ENCODE measurements around the gene SH3PXD2A. TPM values are rescaled to one million over a fixed set of nuclear protein-coding genes. Genes with fewer than 3 reads are reported as not detected.

Gene SH3PXD2A
- total RNA-seq, 2 experiments from 2014 or later: 16.5 to 17.9 TPM

GRCh38 chr10:103605359-103606096 is 249.8 kb downstream of the SH3PXD2A start:
- DNase-seq: peak; percentile 46
- peaks cover 15% of the 10 kb centered on the region for H3K36me3 Mint-ChIP-seq (ENCODE audit: low read depth)
- ChIA-PET CTCF (interaction anchor here (0.6 to 3.0 kb wide), 13 partner anchors 9 to 269 kb away, joined by 3 to 28 read pairs (median 3); no protein-coding TSS in a partner anchor), POLR2A (interaction anchor here (1.1 to 1.4 kb wide), 3 partner anchors 9 to 80 kb away, joined by 3 to 4 read pairs (median 3); no protein-coding TSS in a partner anchor)
- H3K9me3 Mint-ChIP-seq: no peaks in the 10 kb centered on the region
- no peaks in the 10 kb centered on the region for H3K27me3 Mint-ChIP-seq
- no peak overlapping the region for H3K27ac Mint-ChIP-seq
- H3K4me1 Mint-ChIP-seq: no peaks in the 10 kb centered on the region
- H3K4me3 Mint-ChIP-seq: no peak overlapping the region

GRCh38 chr10:103603382-103603781 is 252.0 kb downstream of the SH3PXD2A start:
- Mint-ChIP-seq H3K27ac (no peak overlapping the region), H3K4me3 (no peak overlapping the region), H3K9me3 (no peaks in the 10 kb centered on the region), H3K36me3 (ENCODE audit: low read depth) (peaks cover 13% of the 10 kb centered on the region), H3K4me1 (no peaks in the 10 kb centered on the region), H3K27me3 (no peaks in the 10 kb centered on the region)
- POLR2A ChIA-PET: no interaction called here
- CTCF ChIA-PET: no interaction called here
- DNase-seq: no peak

GRCh38 chr10:103602852-103603155 is 252.6 kb downstream of the SH3PXD2A start:
- DNase-seq: no peak
- Mint-ChIP-seq H3K36me3 (ENCODE audit: low read depth) (peaks cover 13% of the 10 kb centered on the region), H3K27me3 (no peaks in the 10 kb centered on the region), H3K9me3 (no peaks in the 10 kb centered on the region), H3K27ac (no peak overlapping the region), H3K4me3 (no peak overlapping the region), H3K4me1 (no peaks in the 10 kb centered on the region)
- ChIA-PET CTCF (no interaction called here), POLR2A (no interaction called here)

- Mint-ChIP-seq H3K27me3 (no peaks in the 10 kb centered on the region), H3K27ac (no peak overlapping the region), H3K36me3 (ENCODE audit: low read depth) (peaks cover 13% of the 10 kb centered on the region), H3K4me3 (no peak overlapping the region), H3K4me1 (no peaks in the 10 kb centered on the region), H3K9me3 (no peaks in the 10 kb centered on the region)
- ChIA-PET POLR2A (no interaction called here), CTCF (no interaction called here)
- no peak for DNase-seq
These were observed 253.1 kb downstream of the SH3PXD2A start for GRCh38 chr10:103602028-103602851.

DNA sequence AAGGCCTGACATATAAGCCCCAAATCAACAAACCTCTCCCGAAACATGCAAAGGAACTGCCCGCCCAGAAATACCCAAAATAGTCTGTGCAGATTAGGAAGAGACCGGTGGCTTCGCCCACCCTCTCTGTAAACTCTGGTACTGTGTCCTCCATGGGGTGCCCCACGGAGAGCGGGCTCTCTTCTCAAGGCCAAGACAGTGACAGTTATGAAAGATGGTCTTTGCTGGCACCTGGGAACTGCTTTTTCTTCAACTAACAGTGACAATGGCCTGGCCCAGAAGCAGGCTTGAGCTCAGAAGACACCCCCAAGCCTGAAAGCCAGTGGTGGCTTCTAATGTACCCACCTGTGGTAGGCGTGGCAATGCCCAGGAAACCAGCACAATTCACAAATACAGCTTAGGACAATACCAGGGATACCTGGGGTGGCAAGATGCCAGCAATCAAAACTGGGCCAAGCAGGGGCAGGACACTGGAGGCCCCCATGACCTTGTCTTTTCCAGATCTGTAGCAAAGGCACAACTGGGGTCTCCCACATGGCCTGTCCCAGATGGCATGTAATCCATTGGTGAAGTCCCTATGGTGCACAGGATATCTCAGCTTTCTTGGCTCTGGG is 254.3 kb downstream of the SH3PXD2A start:
- ChIA-PET CTCF (interaction anchor here (0.8 kb wide), 1 partner anchor 85 kb away, joined by 4 read pairs; no protein-coding TSS in a partner anchor), POLR2A (interaction anchor here (0.8 kb wide), 1 partner anchor 85 kb away, joined by 3 read pairs; no protein-coding TSS in a partner anchor)
- no peak for DNase-seq
- Mint-ChIP-seq H3K4me1 (no peaks in the 10 kb centered on the region), H3K36me3 (ENCODE audit: low read depth) (peaks cover 12% of the 10 kb centered on the region), H3K9me3 (no peaks in the 10 kb centered on the region), H3K27ac (no peak overlapping the region), H3K4me3 (no peak overlapping the region), H3K27me3 (no peaks in the 10 kb centered on the region)

- H3K27me3 Mint-ChIP-seq: no peaks in the 10 kb centered on the region
- CTCF ChIA-PET: interaction anchor here (2.9 kb wide), 1 partner anchor 86 kb away, joined by 19 read pairs; no protein-coding TSS in a partner anchor
These were observed 255.1 kb downstream of the SH3PXD2A start for GRCh38 chr10:103600325-103600724.

DNA sequence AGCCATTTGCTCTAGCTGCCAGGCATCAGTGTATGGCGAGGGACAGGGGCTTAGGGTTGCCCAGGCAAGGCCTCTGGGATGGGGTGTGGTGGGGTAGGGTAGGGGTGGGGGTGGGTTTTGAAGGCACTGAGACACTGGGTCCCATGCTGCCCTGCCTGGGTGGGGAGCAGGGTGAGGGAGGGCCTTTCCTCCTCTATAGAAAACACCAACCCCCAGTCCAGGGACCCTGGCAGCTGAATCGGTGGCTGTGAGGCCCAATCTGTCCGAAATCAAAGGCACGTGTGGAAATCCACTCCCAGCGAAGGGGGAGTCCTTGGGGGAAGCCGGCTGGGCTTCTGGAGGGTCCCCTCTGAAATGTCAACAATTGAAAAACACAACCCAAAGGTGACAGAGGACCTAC is 255.5 kb downstream of the SH3PXD2A start:
- DNase-seq: no peak

More at GRCh38 chr10:103600325-103600724, 255.1 kb downstream of the SH3PXD2A start:
- POLR2A ChIA-PET: interaction anchor here (0.8 kb wide), 1 partner anchor 86 kb away, joined by 3 read pairs; no protein-coding TSS in a partner anchor
- Mint-ChIP-seq H3K4me1 (no peaks in the 10 kb centered on the region), H3K4me3 (no peak overlapping the region), H3K9me3 (no peaks in the 10 kb centered on the region), H3K27ac (no peak overlapping the region), H3K36me3 (ENCODE audit: low read depth) (peaks cover 10% of the 10 kb centered on the region)
- no peak for DNase-seq

DNA sequence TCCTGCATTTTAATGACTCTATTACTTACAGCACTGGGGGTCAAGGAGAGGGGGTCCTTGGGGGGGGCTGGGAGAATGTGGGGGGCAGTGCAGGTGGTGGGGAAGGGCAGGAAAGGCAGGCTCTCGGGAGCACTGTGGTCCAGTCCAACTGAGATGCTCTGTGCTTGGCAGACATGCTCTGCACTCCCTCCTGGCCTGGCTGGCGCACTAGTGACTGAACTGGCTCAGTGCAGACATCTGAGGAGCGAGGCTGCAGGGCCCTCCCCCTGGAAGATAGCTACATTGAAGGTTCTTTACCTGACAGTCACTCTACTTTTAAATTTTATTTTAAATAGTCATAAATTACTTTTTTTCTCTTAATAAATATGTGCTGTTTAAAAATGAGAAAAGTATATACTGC is 256.2 kb downstream of the SH3PXD2A start:
- Mint-ChIP-seq H3K4me1 (no peaks in the 10 kb centered on the region), H3K27me3 (no peaks in the 10 kb centered on the region), H3K4me3 (no peak overlapping the region), H3K36me3 (ENCODE audit: low read depth) (peaks cover 10% of the 10 kb centered on the region), H3K9me3 (no peaks in the 10 kb centered on the region), H3K27ac (no peak overlapping the region)
- DNase-seq: no peak
- ChIA-PET CTCF (interaction anchor here (1.3 to 2.9 kb wide), 2 partner anchors 15 to 87 kb away, joined by 3 to 19 read pairs; no protein-coding TSS in a partner anchor), POLR2A (no interaction called here)

More for the DNA sequence above, 255.5 kb downstream of the SH3PXD2A start:
- ChIA-PET CTCF (interaction anchor here (2.9 kb wide), 1 partner anchor 86 kb away, joined by 19 read pairs; no protein-coding TSS in a partner anchor), POLR2A (no interaction called here)
- no peak overlapping the region for H3K27ac Mint-ChIP-seq
- no peaks in the 10 kb centered on the region for H3K9me3 Mint-ChIP-seq
- peaks cover 10% of the 10 kb centered on the region for H3K36me3 Mint-ChIP-seq (ENCODE audit: low read depth)
- no peaks in the 10 kb centered on the region for H3K27me3 Mint-ChIP-seq
- no peak overlapping the region for H3K4me3 Mint-ChIP-seq
- no peaks in the 10 kb centered on the region for H3K4me1 Mint-ChIP-seq

DNA sequence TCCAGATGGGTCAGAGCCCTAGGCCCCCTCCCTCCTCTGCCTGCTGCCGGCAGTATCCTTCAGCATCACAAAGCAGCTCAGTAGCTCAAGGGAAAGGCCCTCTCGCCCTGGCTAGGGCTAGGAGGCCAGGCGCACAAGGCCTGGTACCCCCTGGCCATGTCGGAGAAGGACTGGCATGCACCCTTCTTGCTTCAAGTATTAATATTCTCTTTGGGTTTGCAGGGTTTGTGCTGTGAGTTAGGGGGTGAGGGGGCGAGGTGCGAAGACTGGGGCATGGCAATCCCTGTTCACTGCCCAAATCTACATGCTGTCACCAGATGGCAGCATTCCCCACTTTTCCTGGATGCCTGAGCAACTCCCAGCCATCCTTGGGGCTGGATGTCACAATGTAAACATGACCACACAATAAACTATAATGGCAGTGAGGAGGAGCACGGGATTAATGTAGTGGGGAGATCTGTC is 256.7 kb downstream of the SH3PXD2A start:
- Mint-ChIP-seq H3K9me3 (no peaks in the 10 kb centered on the region), H3K4me1 (no peaks in the 10 kb centered on the region), H3K27ac (no peak overlapping the region), H3K27me3 (no peaks in the 10 kb centered on the region), H3K4me3 (no peak overlapping the region), H3K36me3 (ENCODE audit: low read depth) (peaks cover 10% of the 10 kb centered on the region)
- no peak for DNase-seq
- ChIA-PET CTCF (interaction anchor here (1.3 to 2.9 kb wide), 2 partner anchors 16 to 88 kb away, joined by 3 to 19 read pairs; no protein-coding TSS in a partner anchor), POLR2A (no interaction called here)

DNA sequence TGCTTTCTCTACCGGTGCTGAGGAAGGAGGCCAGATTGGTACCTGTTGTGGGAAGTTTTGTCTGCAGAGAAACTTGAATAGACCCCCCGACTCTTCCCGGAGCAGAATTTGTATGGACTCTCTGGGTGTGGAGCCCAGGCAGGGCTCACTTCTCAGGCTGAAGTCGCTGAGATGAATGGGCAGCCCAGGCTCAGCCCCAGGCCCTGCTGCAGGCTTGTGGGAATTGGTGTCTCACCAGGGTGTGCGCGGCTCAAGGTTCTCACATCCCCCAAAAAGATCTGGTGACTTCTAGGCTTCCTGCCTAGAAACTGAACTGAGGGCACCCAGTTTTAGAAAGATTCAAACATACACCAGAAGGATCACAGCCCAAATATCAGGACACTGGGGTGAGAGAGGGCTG is 258.4 kb downstream of the SH3PXD2A start:
- H3K36me3 Mint-ChIP-seq (ENCODE audit: low read depth): no peaks in the 10 kb centered on the region
- H3K4me3 Mint-ChIP-seq: no peak overlapping the region
- POLR2A ChIA-PET: no interaction called here
- H3K27me3 Mint-ChIP-seq: no peaks in the 10 kb centered on the region
- no peak overlapping the region for H3K27ac Mint-ChIP-seq
- no peaks in the 10 kb centered on the region for H3K4me1 Mint-ChIP-seq
- DNase-seq: no peak
- CTCF ChIA-PET: no interaction called here
- no peaks in the 10 kb centered on the region for H3K9me3 Mint-ChIP-seq

DNA sequence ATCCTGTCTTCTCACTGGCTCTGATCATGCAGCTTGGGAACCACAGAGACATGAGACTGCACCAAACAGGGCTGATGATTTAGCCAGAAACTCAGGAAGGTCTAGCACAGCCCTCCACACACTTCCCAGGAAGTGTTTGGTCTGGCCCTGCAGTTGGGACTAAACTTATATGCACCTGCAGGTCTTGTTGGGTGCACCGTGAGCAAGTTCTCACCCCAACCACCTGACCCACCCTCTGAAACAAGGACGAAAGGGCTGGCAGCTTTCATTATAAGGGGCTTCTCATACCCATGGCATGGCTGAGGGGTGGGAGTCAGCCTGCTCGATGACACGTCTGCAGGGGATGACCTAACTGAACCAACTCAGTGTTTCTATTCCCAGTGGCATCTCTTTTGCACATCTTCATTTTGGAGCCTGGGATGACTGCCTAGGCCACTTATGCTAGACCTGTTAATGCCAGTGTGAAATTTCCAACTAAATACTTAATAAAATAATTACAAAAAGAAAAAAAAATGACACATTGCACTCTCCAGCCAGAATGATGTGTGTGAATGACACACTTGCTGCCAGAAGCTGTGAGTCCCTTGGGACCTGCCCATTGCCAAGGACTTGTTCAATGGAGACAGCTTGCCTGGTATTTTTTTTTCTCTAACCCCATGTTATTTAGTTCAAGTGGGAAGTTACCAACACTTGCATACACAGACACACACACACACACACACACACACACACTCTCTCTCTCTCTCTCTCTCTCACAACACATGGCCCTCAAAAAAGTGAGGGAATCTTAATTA is 259.2 kb downstream of the SH3PXD2A start:
- Mint-ChIP-seq H3K27me3 (no peaks in the 10 kb centered on the region), H3K36me3 (ENCODE audit: low read depth) (no peaks in the 10 kb centered on the region), H3K27ac (no peak overlapping the region), H3K4me1 (no peaks in the 10 kb centered on the region), H3K9me3 (no peaks in the 10 kb centered on the region), H3K4me3 (no peak overlapping the region)
- ChIA-PET POLR2A (no interaction called here), CTCF (interaction anchor here (1.0 kb wide), 1 partner anchor 11 kb away, joined by 3 read pairs; no protein-coding TSS in a partner anchor)
- DNase-seq: no peak

GRCh38 chr10:103593022-103593570 is 262.3 kb downstream of the SH3PXD2A start:
- DNase-seq: no peak
- Mint-ChIP-seq H3K27ac (no peak overlapping the region), H3K4me1 (peaks cover 2% of the 10 kb centered on the region), H3K4me3 (no peak overlapping the region), H3K27me3 (no peaks in the 10 kb centered on the region), H3K9me3 (no peaks in the 10 kb centered on the region), H3K36me3 (ENCODE audit: low read depth) (no peaks in the 10 kb centered on the region)
- CTCF ChIA-PET: interaction anchor here (0.6 to 2.0 kb wide), 10 partner anchors 9 to 174 kb away, joined by 3 to 10 read pairs (median 3); no protein-coding TSS in a partner anchor
- POLR2A ChIA-PET: interaction anchor here (1.0 to 1.3 kb wide), 2 partner anchors 8 to 67 kb away, joined by 3 to 5 read pairs; no protein-coding TSS in a partner anchor
